Measurements from ENCODE around the gene SCRN1.
"Not testable (repeated sequence)": the region's sequence is repeated elsewhere in the genome, so short reads cannot be mapped to it uniquely, and the experiment has no call there.

SCRN1 gene

DNA sequence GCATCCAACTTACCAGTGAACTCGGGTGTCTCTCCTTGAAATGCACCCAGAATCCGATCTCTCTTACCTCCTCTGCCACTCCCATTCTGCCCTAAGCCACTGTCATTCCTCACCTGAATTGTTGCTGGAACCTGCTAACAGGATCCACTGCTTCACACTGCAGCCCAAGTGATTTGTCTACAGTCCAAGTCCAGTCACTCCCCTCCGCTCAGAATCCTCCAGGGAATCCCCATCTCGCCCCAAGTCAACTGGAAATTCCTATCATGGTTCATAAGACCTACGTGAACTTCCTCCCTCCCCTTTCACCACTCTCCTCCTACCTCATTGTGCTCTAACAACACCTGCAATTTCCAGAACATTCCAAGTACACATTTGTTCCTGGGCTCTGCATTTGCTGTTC, 91.3 kb downstream of the SCRN1 start:
- H3K27ac ChIP-seq (ENCODE audit: low read length): no peak overlapping the region
- H3K27me3 ChIP-seq (ENCODE audit: low read depth, low read length): no peaks in the 10 kb centered on the region
- no peaks in the 10 kb centered on the region for H3K36me3 ChIP-seq (ENCODE audit: control insufficient read depth in 1 of 2, insufficient read depth in 2 of 2, low read length in 2 of 2)
- H3K4me1 ChIP-seq (ENCODE audit: control insufficient read depth in 1 of 2, insufficient read depth in 2 of 2, low read length in 2 of 2): peaks cover 0 to 11% of the 10 kb centered on the region in 2 donors
- H3K9me3 ChIP-seq (ENCODE audit: control insufficient read depth in 1 of 2, low read length in 2 of 2): peaks cover 0 to 9% of the 10 kb centered on the region in 2 donors
- no peak overlapping the region for H3K4me3 ChIP-seq (ENCODE audit: low read depth in 1 of 2, low read length in 2 of 2)

GRCh38 chr7:29896685-29897411, 92.8 kb downstream of the SCRN1 start:
- peaks cover 0 to 11% of the 10 kb centered on the region in 2 donors for H3K4me1 ChIP-seq (ENCODE audit: control insufficient read depth in 1 of 2, insufficient read depth in 2 of 2, low read length in 2 of 2)
- H3K9me3 ChIP-seq (ENCODE audit: control insufficient read depth in 1 of 2, low read length in 2 of 2): peaks cover 0 to 9% of the 10 kb centered on the region in 2 donors
- no peaks in the 10 kb centered on the region for H3K36me3 ChIP-seq (ENCODE audit: control insufficient read depth in 1 of 2, insufficient read depth in 2 of 2, low read length in 2 of 2)
- no peaks in the 10 kb centered on the region for H3K27me3 ChIP-seq (ENCODE audit: low read depth, low read length)
- H3K27ac ChIP-seq (ENCODE audit: low read length): no peak overlapping the region
- H3K4me3 ChIP-seq (ENCODE audit: low read depth in 1 of 2, low read length in 2 of 2): no peak overlapping the region

DNA sequence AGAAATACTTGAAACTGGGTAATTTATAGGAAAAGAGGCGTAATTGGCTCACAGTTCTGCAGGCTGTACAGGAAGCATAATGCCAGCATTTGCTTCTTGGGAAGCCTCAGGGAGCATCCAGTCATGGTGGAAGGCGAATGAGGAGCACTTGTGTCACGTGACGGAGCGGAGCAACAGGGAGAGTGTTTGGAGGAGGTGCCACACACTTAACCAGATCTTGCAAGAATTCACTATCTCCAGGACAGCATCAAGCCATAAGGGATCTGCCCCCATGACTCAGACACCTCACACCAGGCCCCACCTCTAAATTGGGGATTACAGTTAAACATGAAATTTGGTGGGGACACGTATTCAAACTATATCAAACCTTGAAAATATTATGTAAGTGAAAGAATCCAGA, 94.0 kb downstream of the SCRN1 start:
- peaks cover 0 to 9% of the 10 kb centered on the region in 2 donors for H3K9me3 ChIP-seq (ENCODE audit: control insufficient read depth in 1 of 2, low read length in 2 of 2)

DNA sequence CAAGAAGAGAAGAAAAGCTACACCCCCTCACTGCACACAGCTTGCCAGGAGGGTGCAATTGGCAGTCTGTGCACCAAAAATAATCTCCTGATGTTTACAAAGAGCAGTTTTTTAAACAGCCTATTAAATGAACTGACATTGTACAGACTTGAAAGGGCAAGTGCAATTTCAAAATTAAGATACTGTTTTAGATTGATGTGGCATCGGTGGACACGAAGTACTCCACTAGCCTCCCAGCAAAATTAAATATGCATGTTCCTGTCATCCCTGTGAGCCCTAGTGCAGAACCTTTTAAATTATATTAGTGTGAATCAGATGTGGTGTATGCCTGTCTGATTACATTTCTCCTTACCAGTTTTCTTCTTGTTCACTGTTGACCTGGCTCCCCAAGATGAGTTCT, 95.3 kb downstream of the SCRN1 start:
- peaks cover 0 to 6% of the 10 kb centered on the region in 2 donors for H3K4me1 ChIP-seq (ENCODE audit: control insufficient read depth in 1 of 2, insufficient read depth in 2 of 2, low read length in 2 of 2)
- peaks cover 0 to 9% of the 10 kb centered on the region in 2 donors for H3K9me3 ChIP-seq (ENCODE audit: control insufficient read depth in 1 of 2, low read length in 2 of 2)
- H3K4me3 ChIP-seq (ENCODE audit: low read depth in 1 of 2, low read length in 2 of 2): no peak overlapping the region
- no peaks in the 10 kb centered on the region for H3K27me3 ChIP-seq (ENCODE audit: low read depth, low read length)
- H3K27ac ChIP-seq (ENCODE audit: low read length): no peak overlapping the region
- H3K36me3 ChIP-seq (ENCODE audit: control insufficient read depth in 1 of 2, insufficient read depth in 2 of 2, low read length in 2 of 2): no peaks in the 10 kb centered on the region

More for the DNA sequence above, 94.0 kb downstream of the SCRN1 start:
- H3K4me1 ChIP-seq (ENCODE audit: control insufficient read depth in 1 of 2, insufficient read depth in 2 of 2, low read length in 2 of 2): peaks cover 0 to 8% of the 10 kb centered on the region in 2 donors
- no peaks in the 10 kb centered on the region for H3K36me3 ChIP-seq (ENCODE audit: control insufficient read depth in 1 of 2, insufficient read depth in 2 of 2, low read length in 2 of 2)
- no peak overlapping the region for H3K27ac ChIP-seq (ENCODE audit: low read length)
- H3K27me3 ChIP-seq (ENCODE audit: low read depth, low read length): no peaks in the 10 kb centered on the region
- H3K4me3 ChIP-seq (ENCODE audit: low read depth in 1 of 2, low read length in 2 of 2): no peak overlapping the region

- no peak overlapping the region for H3K4me3 ChIP-seq (ENCODE audit: low read depth in 1 of 2, low read length in 2 of 2)
- no peak overlapping the region for H3K27ac ChIP-seq (ENCODE audit: low read length)
- H3K36me3 ChIP-seq (ENCODE audit: control insufficient read depth in 1 of 2, insufficient read depth in 2 of 2, low read length in 2 of 2): no peaks in the 10 kb centered on the region
- no peaks in the 10 kb centered on the region for H3K27me3 ChIP-seq (ENCODE audit: low read depth, low read length)
- H3K4me1 ChIP-seq (ENCODE audit: control insufficient read depth in 1 of 2, insufficient read depth in 2 of 2, low read length in 2 of 2): peaks cover 0 to 6% of the 10 kb centered on the region in 2 donors
- peaks cover 0 to 8% of the 10 kb centered on the region in 2 donors for H3K9me3 ChIP-seq (ENCODE audit: control insufficient read depth in 1 of 2, low read length in 2 of 2)
Measured at GRCh38 chr7:29893351-29893965, 96.1 kb downstream of the SCRN1 start.

- H3K27ac ChIP-seq (ENCODE audit: low read length): no peak overlapping the region
- H3K4me3 ChIP-seq (ENCODE audit: low read depth in 1 of 2, low read length in 2 of 2): no peak overlapping the region
- peaks cover 0 to 5% of the 10 kb centered on the region in 2 donors for H3K9me3 ChIP-seq (ENCODE audit: control insufficient read depth in 1 of 2, low read length in 2 of 2)
- H3K4me1 ChIP-seq (ENCODE audit: control insufficient read depth in 1 of 2, insufficient read depth in 2 of 2, low read length in 2 of 2): peaks cover 0 to 6% of the 10 kb centered on the region in 2 donors
- H3K27me3 ChIP-seq (ENCODE audit: low read depth, low read length): no peaks in the 10 kb centered on the region
- no peaks in the 10 kb centered on the region for H3K36me3 ChIP-seq (ENCODE audit: control insufficient read depth in 1 of 2, insufficient read depth in 2 of 2, low read length in 2 of 2)
Measured at GRCh38 chr7:29892231-29892630, 97.4 kb downstream of the SCRN1 start.

- H3K9me3 ChIP-seq (ENCODE audit: control insufficient read depth in 1 of 2, low read length in 2 of 2): peaks cover 0 to under 1% of the 10 kb centered on the region in 2 donors
- no peaks in the 10 kb centered on the region for H3K27me3 ChIP-seq (ENCODE audit: low read depth, low read length)
- peaks cover 0 to 6% of the 10 kb centered on the region in 2 donors for H3K4me1 ChIP-seq (ENCODE audit: control insufficient read depth in 1 of 2, insufficient read depth in 2 of 2, low read length in 2 of 2)
- no peak overlapping the region for H3K27ac ChIP-seq (ENCODE audit: low read length)
- no peaks in the 10 kb centered on the region for H3K36me3 ChIP-seq (ENCODE audit: control insufficient read depth in 1 of 2, insufficient read depth in 2 of 2, low read length in 2 of 2)
- no peak overlapping the region for H3K4me3 ChIP-seq (ENCODE audit: low read depth in 1 of 2, low read length in 2 of 2)
Measured at GRCh38 chr7:29891766-29892165, 97.8 kb downstream of the SCRN1 start.

- H3K9me3 ChIP-seq (ENCODE audit: control insufficient read depth in 1 of 2, low read length in 2 of 2); H3K4me1 ChIP-seq (ENCODE audit: control insufficient read depth in 1 of 2, insufficient read depth in 2 of 2, low read length in 2 of 2); H3K27ac ChIP-seq (ENCODE audit: low read length); H3K27me3 ChIP-seq (ENCODE audit: low read depth, low read length); H3K4me3 ChIP-seq (ENCODE audit: low read depth in 1 of 2, low read length in 2 of 2); H3K36me3 ChIP-seq (ENCODE audit: control insufficient read depth in 1 of 2, insufficient read depth in 2 of 2, low read length in 2 of 2): not testable (repeated sequence)
Measured at GRCh38 chr7:29890786-29891185, 98.8 kb downstream of the SCRN1 start.

DNA sequence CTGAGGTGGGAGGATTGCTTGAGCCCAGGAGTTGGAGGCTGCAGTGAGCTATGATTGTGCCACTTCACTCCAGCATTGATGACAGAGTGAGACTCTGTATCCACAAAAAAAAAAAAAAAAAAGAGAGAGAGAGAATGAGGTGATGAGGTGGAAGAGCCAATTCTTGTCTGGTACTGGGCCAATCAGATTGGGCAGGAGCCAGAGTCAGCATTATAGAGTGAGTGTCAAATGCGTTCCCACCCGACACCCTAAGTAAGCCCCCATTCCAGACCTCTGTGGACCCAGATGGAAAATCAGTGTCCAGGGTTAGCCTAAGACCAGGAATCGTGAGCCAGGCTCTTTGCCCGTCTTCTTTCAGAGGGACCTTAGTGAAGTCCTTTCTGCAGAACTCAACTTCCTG, 99.3 kb downstream of the SCRN1 start:
- no peak overlapping the region for H3K4me3 ChIP-seq (ENCODE audit: low read depth in 1 of 2, low read length in 2 of 2)
- H3K36me3 ChIP-seq (ENCODE audit: control insufficient read depth in 1 of 2, insufficient read depth in 2 of 2, low read length in 2 of 2): no peaks in the 10 kb centered on the region
- no peak overlapping the region for H3K27ac ChIP-seq (ENCODE audit: low read length)
- H3K9me3 ChIP-seq (ENCODE audit: control insufficient read depth in 1 of 2, low read length in 2 of 2): no peaks in the 10 kb centered on the region
- H3K27me3 ChIP-seq (ENCODE audit: low read depth, low read length): no peaks in the 10 kb centered on the region
- peaks cover 0 to 6% of the 10 kb centered on the region in 2 donors for H3K4me1 ChIP-seq (ENCODE audit: control insufficient read depth in 1 of 2, insufficient read depth in 2 of 2, low read length in 2 of 2)

DNA sequence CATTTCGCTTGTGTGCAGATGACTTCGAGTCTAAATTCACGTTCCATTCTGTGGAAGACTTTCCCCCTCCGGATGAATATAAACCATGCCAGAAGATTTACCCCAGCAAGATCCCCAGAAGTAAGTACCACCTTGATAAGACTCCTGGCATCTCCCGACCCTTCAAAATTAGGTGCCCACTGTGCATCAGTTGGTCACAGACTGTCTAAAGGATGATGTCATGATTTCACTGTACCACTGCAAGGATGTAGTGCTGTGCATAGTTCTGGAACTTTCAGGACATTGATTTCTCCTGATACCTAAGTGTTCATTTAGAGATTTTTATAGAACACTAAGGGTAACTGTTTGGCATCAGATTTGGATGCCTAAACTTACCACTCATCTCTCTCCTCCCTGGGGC, 100.3 kb downstream of the SCRN1 start:
- Histone ChIP-seq H3K36me3 (ENCODE audit: control insufficient read depth in 1 of 2, insufficient read depth in 2 of 2, low read length in 2 of 2) (no peaks in the 10 kb centered on the region), H3K9me3 (ENCODE audit: control insufficient read depth in 1 of 2, low read length in 2 of 2) (no peaks in the 10 kb centered on the region), H3K4me3 (ENCODE audit: low read depth in 1 of 2, low read length in 2 of 2) (no peak overlapping the region), H3K27me3 (ENCODE audit: low read depth, low read length) (no peaks in the 10 kb centered on the region), H3K4me1 (ENCODE audit: control insufficient read depth in 1 of 2, insufficient read depth in 2 of 2, low read length in 2 of 2) (peaks cover 0 to 11% of the 10 kb centered on the region in 2 donors), H3K27ac (ENCODE audit: low read length) (no peak overlapping the region)

- Histone ChIP-seq H3K36me3 (ENCODE audit: control insufficient read depth in 1 of 2, insufficient read depth in 2 of 2, low read length in 2 of 2) (no peaks in the 10 kb centered on the region), H3K9me3 (ENCODE audit: control insufficient read depth in 1 of 2, low read length in 2 of 2) (no peaks in the 10 kb centered on the region), H3K27ac (ENCODE audit: low read length) (no peak overlapping the region), H3K4me3 (ENCODE audit: low read depth in 1 of 2, low read length in 2 of 2) (no peak overlapping the region), H3K27me3 (ENCODE audit: low read depth, low read length) (peaks cover 6% of the 10 kb centered on the region), H3K4me1 (ENCODE audit: control insufficient read depth in 1 of 2, insufficient read depth in 2 of 2, low read length in 2 of 2) (peaks cover 0 to 9% of the 10 kb centered on the region in 2 donors)
Measured at GRCh38 chr7:29888006-29888405, 101.6 kb downstream of the SCRN1 start.
